Thyroid gland (tissue), 4 donors: ENCODE data around the gene RAB30. TPM values are rescaled to one million over a fixed set of nuclear protein-coding genes. Genes with fewer than 3 reads are reported as not detected.
A peak's percentile ranks its signal among the peaks of the same experiment; 100 is the strongest.

Experiments used
- DNase-seq, 2 donors: peaks; one replicate each; pipeline ENCODE4 v3.0.0-alpha.2; 2019
- H3K27ac ChIP-seq, 3 donors: fragments of 200-600 bp; sonication (generic); 1 replicate in 2 of 3; 2 replicates in 1 of 3; pipeline ENCODE4 v1.5.1; 2016 to 2019; ENCODE audit warnings: mild to moderate bottlenecking in 1 of 3, moderate library complexity in 1 of 3
- H3K27me3 ChIP-seq: fragments of 200-600 bp; sonication (generic); one replicate; pipeline ENCODE4 v1.5.1; 2019
- H3K36me3 ChIP-seq, 2 donors: fragments of 200-600 bp; sonication (generic); one replicate each; pipeline ENCODE4 v1.5.1; 2016 to 2019
- H3K4me1 ChIP-seq, 2 donors: fragments of 200-600 bp; sonication (generic); one replicate each; pipeline ENCODE4 v1.5.1; 2017 to 2019
- H3K4me3 ChIP-seq, 3 donors: fragments of 200-600 bp; sonication (generic); replicated peaks in 1 of 3; 1 replicate in 2 of 3; 2 replicates in 1 of 3; pipeline ENCODE4 v1.5.1; 2016; ENCODE audit warnings: mild to moderate bottlenecking in 1 of 3
- H3K9me3 ChIP-seq: fragments of 200-600 bp; sonication (generic); one replicate; pipeline ENCODE4 v1.5.1; 2017
- POLR2A ChIP-seq, 2 donors: fragments of 450-650 bp; IDR thresholded peaks; one replicate each; pipeline ENCODE4 v1.6.1; 2017; ENCODE audit warnings: antibody characterized with exemption in 2 of 2, mild to moderate bottlenecking in 2 of 2, moderate library complexity in 1 of 2
- WGBS, 2 donors: methylation state at CpG; one replicate each; pipeline ENCODE4 v1.1.5; 2017; 5-methylcytosine and 5-hydroxymethylcytosine counted together
- intact Hi-C: fragments of 100-400 bp; cut with DNase I; formaldehyde crosslinking; loops from one replicate; pipeline ENCODE4 v1.15.1; 2023
- total RNA-seq, 4 donors: library from RNA; depleted of rRNA; stranded (reverse); fragments of >200 nt; gene quantifications; one replicate each; pipeline ENCODE4 v1.2.3, GENCODE V29; 2016
- TF ChIP-seq, protein P1 (sequence below), 6 experiments: fragments of 200-600 bp in 3 of 6; fragments of 450-650 bp in 3 of 6; sonication (generic) in 3 of 6; IDR thresholded peaks; one replicate each; pipeline ENCODE4 v1.5.1; 2016 to 2019; ENCODE audit warnings: antibody characterized with exemption in 6 of 6, mild to moderate bottlenecking in 2 of 6, inconsistent platforms in 1 of 6, moderate library complexity in 1 of 6

RAB30 gene
- total RNA-seq, 4 donors from 2014 or later: 12.0 to 30.0 (median 22.8) TPM

DNA sequence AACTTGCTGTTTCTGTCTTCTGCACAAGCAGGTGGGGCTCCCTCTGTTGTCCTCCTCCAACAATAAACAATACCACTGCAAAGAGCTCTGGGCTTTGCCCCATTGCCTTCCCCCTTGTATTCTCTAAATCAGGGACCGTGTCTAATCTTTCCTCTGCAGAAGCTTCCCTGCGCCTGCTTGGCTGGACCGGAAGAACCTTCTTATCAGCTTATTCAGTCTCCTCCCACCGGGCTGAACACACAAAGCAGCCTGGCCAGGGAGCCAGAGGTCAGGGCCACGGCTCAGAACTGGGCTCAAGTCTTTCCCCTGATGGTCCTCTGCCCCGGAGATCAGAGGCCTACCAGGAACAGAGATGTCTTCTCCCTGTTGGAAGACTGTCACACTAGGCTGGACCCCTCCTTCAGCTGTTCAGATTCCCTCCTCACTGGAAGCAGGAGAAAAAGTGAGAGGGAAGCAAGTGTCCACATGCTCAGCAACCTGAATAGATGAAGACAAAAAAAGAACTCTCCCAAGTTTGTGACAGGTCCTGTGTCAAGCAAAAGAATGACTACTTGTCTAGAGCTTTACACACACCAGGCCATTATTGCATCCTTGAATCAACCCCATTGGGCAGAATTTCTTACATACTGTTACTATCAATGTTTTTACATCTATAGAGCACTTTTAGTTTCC, 63.7 kb downstream of the RAB30 start:
- Histone ChIP-seq H3K27ac (peak overlapping the region in 2 of 3 donors; percentile 39 to 57), H3K4me3 (no peak overlapping the region), H3K36me3 (no peaks in the 10 kb centered on the region), H3K4me1 (peaks cover 10 to 22% of the 10 kb centered on the region in 2 donors), H3K27me3 (no peaks in the 10 kb centered on the region), H3K9me3 (no peaks in the 10 kb centered on the region)
- intact Hi-C loops: no loop called here
- TF ChIP-seq, protein P1, sequence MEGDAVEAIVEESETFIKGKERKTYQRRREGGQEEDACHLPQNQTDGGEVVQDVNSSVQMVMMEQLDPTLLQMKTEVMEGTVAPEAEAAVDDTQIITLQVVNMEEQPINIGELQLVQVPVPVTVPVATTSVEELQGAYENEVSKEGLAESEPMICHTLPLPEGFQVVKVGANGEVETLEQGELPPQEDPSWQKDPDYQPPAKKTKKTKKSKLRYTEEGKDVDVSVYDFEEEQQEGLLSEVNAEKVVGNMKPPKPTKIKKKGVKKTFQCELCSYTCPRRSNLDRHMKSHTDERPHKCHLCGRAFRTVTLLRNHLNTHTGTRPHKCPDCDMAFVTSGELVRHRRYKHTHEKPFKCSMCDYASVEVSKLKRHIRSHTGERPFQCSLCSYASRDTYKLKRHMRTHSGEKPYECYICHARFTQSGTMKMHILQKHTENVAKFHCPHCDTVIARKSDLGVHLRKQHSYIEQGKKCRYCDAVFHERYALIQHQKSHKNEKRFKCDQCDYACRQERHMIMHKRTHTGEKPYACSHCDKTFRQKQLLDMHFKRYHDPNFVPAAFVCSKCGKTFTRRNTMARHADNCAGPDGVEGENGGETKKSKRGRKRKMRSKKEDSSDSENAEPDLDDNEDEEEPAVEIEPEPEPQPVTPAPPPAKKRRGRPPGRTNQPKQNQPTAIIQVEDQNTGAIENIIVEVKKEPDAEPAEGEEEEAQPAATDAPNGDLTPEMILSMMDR (IDR thresholded peaks at IDR 0.05): no peak
- no peak for TF ChIP-seq POLR2A (IDR thresholded peaks at IDR 0.05)
- peak; percentile 50 to 60 for DNase-seq
- WGBS, 2 donors: 13 to 26% methylated on average over 6 of the region's 6 CpGs

GRCh38 chr11:83007477-83007876, 64.2 kb downstream of the RAB30 start:
- TF ChIP-seq, protein P1 (IDR thresholded peaks at IDR 0.05): no peak
- no peak for TF ChIP-seq POLR2A (IDR thresholded peaks at IDR 0.05)
- Histone ChIP-seq H3K4me1 (peaks cover 10 to 22% of the 10 kb centered on the region in 2 donors), H3K9me3 (no peaks in the 10 kb centered on the region), H3K27ac (peak overlapping the region in 2 of 3 donors; percentile 39 to 57), H3K4me3 (no peak overlapping the region), H3K27me3 (no peaks in the 10 kb centered on the region), H3K36me3 (no peaks in the 10 kb centered on the region)
- no peak for DNase-seq
- intact Hi-C loops: no loop called here
- 75 to 88% methylated on average over 5 of the region's 5 CpGs for WGBS, 2 donors

DNA sequence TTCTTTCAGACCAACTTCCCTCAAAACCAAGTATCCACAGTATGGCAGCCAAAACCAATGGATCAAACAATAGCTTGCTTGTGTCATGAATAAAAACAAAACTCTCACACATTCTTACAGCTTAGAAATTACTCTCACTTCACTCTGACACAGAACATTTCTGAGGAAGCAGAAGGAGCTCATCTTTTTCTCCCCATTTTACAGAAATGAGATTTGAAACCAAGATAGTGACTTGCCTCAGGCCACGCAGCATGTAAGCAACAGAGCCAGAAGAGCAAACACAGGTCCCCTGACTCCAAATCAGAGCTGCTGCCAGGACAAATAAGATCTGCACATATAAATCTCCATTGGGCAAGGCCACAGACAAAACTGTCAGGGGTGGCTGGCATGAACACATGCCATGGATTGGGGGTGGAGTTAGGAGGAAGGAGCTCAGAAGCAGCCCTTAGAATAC, 64.8 kb downstream of the RAB30 start:
- intact Hi-C loops: no loop called here
- no peaks in the 10 kb centered on the region for H3K9me3 ChIP-seq
- TF ChIP-seq POLR2A (IDR thresholded peaks at IDR 0.05): no peak
- TF ChIP-seq, protein P1 (IDR thresholded peaks at IDR 0.05): no peak
- no peak overlapping the region for H3K4me3 ChIP-seq
- no peaks in the 10 kb centered on the region for H3K36me3 ChIP-seq
- peaks cover 10 to 17% of the 10 kb centered on the region in 2 donors for H3K4me1 ChIP-seq
- no peak for DNase-seq
- H3K27ac ChIP-seq: no peak overlapping the region
- 75 to 81% methylated on average over 1 of the region's 1 CpG for WGBS, 2 donors
- H3K27me3 ChIP-seq: no peaks in the 10 kb centered on the region

GRCh38 chr11:83004746-83005556, 66.7 kb downstream of the RAB30 start:
- Histone ChIP-seq H3K27me3 (no peaks in the 10 kb centered on the region), H3K4me1 (peaks cover 10 to 14% of the 10 kb centered on the region in 2 donors), H3K4me3 (no peak overlapping the region), H3K36me3 (no peaks in the 10 kb centered on the region), H3K9me3 (no peaks in the 10 kb centered on the region), H3K27ac (no peak overlapping the region)
- 92 to 98% methylated on average over 2 of the region's 2 CpGs for WGBS, 2 donors
- no peak for TF ChIP-seq POLR2A (IDR thresholded peaks at IDR 0.05)
- TF ChIP-seq, protein P1 (IDR thresholded peaks at IDR 0.05): no peak
- intact Hi-C loops: no loop called here
- no peak for DNase-seq

DNA sequence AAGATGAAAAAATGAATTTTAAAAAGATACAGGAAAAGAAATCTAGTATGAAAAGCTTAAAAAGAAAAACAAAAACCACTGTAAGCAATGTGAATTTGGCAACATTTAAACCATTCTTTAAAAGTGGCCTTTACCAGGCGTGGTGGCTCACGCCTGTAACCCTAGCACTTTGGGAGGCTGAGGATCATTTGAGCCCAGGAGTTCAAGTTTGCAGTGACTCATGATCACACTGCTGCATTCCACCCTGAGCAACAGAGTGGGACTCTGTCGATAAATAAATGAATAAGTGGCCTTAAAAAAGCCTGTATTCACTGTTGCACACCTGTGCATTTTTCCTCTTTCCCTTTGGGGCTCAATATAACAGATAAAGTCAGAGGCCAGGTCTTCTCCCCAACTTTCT, 69.2 kb downstream of the RAB30 start:
- no peak for TF ChIP-seq POLR2A (IDR thresholded peaks at IDR 0.05)
- TF ChIP-seq, protein P1 (IDR thresholded peaks at IDR 0.05): no peak
- 93 to 97% methylated on average over 3 of the region's 3 CpGs for WGBS, 2 donors
- intact Hi-C loops: no loop called here
- Histone ChIP-seq H3K36me3 (no peaks in the 10 kb centered on the region), H3K27ac (no peak overlapping the region), H3K4me1 (peaks cover 2% of the 10 kb centered on the region in 2 donors), H3K4me3 (no peak overlapping the region), H3K27me3 (no peaks in the 10 kb centered on the region), H3K9me3 (no peaks in the 10 kb centered on the region)
- DNase-seq: no peak
